ENCODE data around the gene ZDHHC11.
"Not testable (repeated sequence)": the region's sequence is repeated elsewhere in the genome, so short reads cannot be mapped to it uniquely, and the experiment has no call there.

The ZDHHC11 gene

DNA sequence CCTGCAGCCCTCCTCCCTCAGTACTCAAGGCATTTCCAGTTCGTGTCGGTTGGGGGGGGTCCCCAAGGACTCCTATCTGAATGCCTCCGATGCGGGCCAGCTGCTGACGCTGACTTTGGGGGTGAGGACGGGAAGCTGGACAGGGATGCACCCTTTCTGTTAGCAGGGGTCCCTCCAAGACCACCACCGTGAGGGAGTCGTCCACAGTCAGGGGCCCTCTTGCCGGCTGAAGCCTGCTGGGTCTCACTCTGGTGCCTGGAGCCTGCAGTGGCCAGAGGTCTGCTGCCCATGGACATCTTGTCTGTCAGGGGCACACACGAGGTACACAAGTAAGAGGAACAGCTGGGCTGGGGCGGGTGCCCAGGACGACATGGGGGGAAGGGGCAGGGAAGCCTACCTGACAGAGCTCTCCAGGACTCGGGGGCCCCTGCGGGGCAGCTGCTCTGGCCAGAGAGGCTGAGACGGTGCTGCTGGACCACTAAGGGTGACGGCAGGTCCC is 9.1 kb upstream of the ZDHHC11 start:
- no peak for DNase-seq (ENCODE audit: low read depth in 2 of 2)

DNA sequence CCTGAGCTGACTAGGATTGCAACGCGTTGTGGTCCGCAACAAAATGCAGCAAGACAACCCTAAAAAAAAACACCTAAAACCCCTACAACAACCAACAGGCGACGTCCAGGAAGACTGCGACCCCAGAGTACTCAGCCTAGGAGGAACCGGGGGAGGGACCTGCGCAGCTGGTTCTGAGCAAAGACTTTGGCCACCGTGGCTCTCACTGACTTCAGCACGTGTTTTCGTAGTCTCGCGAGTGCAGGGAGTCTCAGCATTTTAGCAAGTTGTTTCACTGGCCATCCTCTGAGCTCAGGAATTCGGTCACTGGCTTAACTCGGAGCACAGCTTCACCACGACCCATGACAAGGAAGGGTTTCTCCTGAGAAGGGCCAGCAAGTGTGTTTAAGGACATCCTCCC is 8.6 kb upstream of the ZDHHC11 start:
- DNase-seq (ENCODE audit: low read depth in 2 of 2): no peak

GRCh38 chr5:858726-859125 is 7.9 kb upstream of the ZDHHC11 start:
- DNase-seq (ENCODE audit: low read depth in 2 of 2): no peak

DNA sequence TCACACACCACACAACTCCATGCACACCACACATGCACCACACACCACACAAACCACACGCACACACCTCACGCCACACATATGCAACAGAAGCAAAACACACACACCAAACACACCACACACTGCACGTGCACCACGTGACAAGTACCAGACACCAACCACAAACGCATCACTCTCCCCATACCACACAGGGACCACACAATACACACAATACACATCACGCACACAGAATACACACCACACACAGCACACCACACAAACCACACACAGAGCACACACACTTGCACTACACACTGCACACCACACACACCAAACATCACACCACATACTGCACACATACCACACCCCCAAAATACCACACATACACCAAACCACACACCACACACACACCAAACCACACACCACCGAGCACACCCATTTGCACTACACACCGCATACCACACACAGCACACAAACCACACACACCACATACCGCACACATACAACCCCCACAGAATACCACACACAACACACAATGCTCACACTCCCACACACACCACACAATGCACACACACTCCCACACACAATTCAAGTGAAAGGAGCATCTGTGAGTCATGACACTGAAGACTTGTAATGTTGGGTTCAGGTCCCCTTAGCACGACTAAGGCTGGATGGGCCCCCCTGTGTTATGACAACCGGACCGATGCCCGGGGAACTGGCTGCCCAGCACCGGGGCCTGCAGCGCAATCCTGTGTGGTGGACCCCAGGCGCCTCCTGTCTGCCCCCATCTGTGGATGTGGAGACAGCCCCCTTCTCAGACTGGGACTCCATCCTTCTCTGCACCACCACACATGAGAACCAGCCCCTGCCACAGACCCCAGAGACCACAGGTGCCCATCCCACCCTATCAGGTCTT is 6.0 kb upstream of the ZDHHC11 start:
- DNase-seq (ENCODE audit: low read depth in 2 of 2): no peak

GRCh38 chr5:855771-856530 is 5.2 kb upstream of the ZDHHC11 start:
- no peak for DNase-seq (ENCODE audit: low read depth in 2 of 2)

GRCh38 chr5:854966-855743 is 4.4 kb upstream of the ZDHHC11 start:
- no peak for DNase-seq (ENCODE audit: low read depth in 2 of 2)

DNA sequence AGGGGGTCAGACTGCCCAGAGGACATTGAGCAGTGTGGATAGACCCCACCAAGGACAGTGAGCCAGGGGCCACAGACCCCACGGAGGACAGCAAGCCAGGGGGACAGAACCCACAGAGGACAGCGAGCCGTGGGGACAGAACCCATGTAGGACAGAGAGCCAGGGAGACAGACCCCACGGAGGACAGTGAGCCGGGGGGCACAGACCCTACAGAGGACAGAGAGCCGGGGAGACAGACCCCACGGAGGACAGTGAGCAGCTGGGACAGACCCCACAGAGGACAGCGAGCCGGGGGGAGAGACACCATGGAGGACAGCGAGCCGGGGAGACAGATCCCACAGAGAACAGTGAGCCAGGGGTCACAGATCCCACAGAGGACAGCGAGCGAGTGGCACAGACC is 3.4 kb upstream of the ZDHHC11 start:
- no peak for DNase-seq (ENCODE audit: low read depth in 2 of 2)

DNA sequence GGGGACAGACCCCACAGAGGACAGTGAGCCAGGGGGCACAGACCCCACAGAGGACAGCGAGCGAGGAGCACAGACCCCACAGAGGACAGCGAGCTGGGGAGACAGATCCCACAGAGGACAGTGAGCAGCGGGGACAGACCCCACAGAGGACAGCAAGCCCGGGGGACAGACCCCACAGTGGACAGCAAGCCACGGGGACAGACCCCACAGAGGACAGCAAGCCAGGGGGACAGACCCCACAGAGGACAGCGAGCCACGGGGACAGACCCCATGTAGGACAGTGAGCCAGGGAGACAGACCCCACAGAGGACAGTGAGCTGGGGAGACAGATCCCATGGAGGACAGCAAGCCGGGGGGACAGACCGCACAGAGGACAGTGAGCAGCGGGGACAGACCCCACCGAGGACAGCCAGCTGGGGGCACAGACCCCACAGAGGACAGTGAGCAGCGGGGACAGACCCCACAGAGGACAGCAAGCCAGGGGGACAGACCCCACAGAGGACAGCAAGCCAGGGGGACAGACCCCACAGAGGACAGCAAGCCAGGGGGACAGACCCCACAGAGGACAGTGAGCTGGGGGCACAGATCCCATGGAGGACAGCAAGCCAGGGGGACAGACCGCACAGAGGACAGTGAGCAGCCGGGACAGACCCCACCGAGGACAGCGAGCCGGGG is 2.8 kb upstream of the ZDHHC11 start:
- DNase-seq (ENCODE audit: low read depth in 2 of 2): not testable (repeated sequence)

DNA sequence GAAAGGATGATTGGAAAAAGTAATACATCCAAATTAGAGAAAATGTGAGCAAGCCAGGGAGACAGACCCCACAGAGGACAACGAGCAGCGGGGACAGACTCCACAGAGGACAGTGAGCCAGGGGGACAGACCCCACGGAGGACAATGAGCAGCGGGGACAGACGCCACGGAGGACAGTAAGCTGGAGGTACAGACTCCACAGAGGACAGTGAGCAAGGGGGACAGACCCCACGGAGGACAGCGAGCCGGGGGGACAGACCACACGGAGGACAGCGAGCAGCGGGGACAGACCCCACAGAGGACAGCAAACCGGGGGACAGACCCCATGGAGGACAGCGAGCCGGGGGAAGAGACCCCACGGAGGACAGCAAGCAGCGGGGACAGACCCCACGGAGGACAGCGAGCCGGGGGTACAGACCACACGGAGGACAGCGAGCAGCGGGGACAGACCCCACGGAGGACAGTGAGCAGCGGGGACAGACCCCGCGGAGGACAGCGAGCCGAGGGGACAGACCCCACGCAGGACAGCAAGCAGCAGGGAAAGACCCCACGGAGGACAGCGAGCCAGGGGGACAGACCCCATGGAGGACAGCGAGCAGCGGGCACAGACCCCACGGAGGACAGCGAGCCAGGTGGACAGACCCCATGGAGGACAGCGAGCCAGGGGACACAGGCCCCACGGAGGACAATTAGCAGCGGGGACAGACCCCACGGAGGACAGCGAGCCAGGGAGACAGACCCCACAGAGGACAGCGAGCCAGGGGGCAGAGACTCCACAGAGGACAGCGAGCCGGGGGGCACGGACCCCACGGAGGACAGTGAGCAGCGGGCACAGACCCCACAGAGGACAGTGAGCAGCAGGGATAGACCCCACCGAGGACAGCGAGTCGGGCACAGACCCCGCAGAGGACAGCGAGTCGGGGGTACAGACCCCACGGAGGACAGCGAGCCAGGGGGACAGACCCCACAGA is 1.9 kb upstream of the ZDHHC11 start:
- no peak for DNase-seq (ENCODE audit: low read depth in 2 of 2)

DNA sequence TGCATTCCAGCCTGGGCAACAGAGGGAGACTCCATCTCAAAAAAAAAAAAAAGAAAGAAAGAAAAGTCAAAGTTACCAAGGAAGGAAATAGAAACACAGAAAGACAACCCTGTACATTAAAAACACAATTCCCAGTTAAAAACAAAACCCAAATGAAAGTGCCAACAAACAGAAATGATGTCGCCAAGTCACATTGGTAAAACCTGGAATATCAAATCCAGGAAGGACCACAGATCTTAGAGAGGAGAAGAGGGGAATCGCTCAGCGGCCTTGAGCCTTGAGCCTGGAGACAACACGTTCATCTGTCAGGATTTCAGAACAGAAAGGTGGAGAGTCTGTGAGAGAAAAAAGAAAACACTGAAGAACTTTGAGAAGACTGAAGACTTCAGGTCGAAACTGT is 1.2 kb upstream of the ZDHHC11 start:
- DNase-seq (ENCODE audit: low read depth in 2 of 2): no peak

- DNase-seq (ENCODE audit: low read depth in 2 of 2): no peak
These were observed 767 bp upstream of the ZDHHC11 start for GRCh38 chr5:851553-851952.

- no peak for DNase-seq (ENCODE audit: low read depth in 2 of 2)
These were observed 290 bp upstream of the ZDHHC11 start for GRCh38 chr5:851076-851475.

- no peak for DNase-seq (ENCODE audit: low read depth in 2 of 2)
These were observed 1.0 kb downstream of the ZDHHC11 start for GRCh38 chr5:849651-850301.

- no peak for DNase-seq (ENCODE audit: low read depth in 2 of 2)
These were observed 2.1 kb downstream of the ZDHHC11 start for GRCh38 chr5:848671-849111.

GRCh38 chr5:847736-848135 is 3.0 kb downstream of the ZDHHC11 start:
- DNase-seq (ENCODE audit: low read depth in 2 of 2): not testable (repeated sequence)

- not testable (repeated sequence) for DNase-seq (ENCODE audit: low read depth in 2 of 2)
These were observed 3.6 kb downstream of the ZDHHC11 start for GRCh38 chr5:847212-847611.

DNA sequence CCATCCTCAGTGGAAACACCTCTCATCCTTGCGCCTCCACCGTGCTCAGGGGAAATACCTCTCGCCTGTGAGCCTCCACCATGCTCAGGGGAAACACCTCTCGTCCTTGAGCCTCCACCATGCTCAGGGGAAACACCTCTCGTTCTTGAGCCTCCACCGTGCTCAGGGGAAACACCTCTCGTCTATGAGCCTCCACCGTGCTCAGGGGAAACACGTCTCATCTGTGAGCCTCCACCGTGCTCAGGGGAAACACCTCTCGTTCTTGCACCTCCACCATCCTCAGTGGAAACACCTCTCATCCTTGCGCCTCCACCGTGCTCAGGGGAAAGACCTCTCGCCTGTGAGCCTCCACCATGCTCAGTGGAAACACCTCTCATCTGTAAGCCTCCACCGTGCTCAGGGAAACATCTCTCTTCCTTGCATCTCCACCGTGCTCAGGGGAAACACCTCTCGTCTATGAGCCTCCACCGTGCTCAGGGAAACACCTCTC is 4.1 kb downstream of the ZDHHC11 start:
- not testable (repeated sequence) for DNase-seq (ENCODE audit: low read depth in 2 of 2)

- not testable (repeated sequence) for DNase-seq (ENCODE audit: low read depth in 2 of 2)
These were observed 4.8 kb downstream of the ZDHHC11 start for GRCh38 chr5:845676-846601.

Data from stimulated activated CD4-positive, alpha-beta T cell treated with anti-CD3 and anti-CD28 coated beads, Interleukin-4, amount 100 ng/mL, for 48 hours (primary cell).